ENCODE measurements around the gene ARSJ. TPM values are rescaled to one million over a fixed set of nuclear protein-coding genes. Genes with fewer than 3 reads are reported as not detected.

Gene ARSJ
- total RNA-seq, 2 donors from 2014 or later: 15.0 to 25.0 TPM

GRCh38 chr4:113962719-113963265 lies 16.7 kb downstream of the ARSJ start:
- ATAC-seq (ENCODE audit: insufficient number of reproducible peaks, low FRiP score, low read depth): no peak
- no peaks in the 10 kb centered on the region for H3K36me3 ChIP-seq
- peak overlapping the region; percentile 52 to 77 for H3K27ac ChIP-seq
- H3K27me3 ChIP-seq (replicated peaks; ENCODE audit: insufficient read depth): no peaks in the 10 kb centered on the region
- no peak for DNase-seq (ENCODE audit: low spot score)
- no peak overlapping the region for H3K4me3 ChIP-seq
- TF ChIP-seq CTCF (IDR thresholded peaks at IDR 0.05): no peak
- H3K4me1 ChIP-seq (ENCODE audit: control insufficient read depth in 1 of 2, low read depth in 2 of 2): peaks cover 13 to 53% of the 10 kb centered on the region in 2 donors
- no peaks in the 10 kb centered on the region for H3K9me3 ChIP-seq

DNA sequence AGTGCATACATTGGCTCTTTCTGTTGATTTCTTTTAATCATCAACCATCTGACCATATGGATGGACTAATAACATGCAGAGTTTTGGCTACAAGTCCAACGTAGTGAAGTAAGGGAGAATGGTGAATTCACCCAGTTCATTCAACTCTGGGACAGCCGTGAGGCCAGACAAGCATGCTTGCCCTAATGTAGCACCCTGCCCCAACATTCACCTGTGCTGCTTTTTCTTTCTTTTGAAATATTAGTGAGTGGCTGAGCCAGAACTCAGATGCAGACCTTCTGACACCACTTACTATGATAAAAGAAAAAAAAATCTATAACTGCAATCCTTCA lies 17.5 kb downstream of the ARSJ start:
- Histone ChIP-seq H3K9me3 (no peaks in the 10 kb centered on the region), H3K4me1 (ENCODE audit: control insufficient read depth in 1 of 2, low read depth in 2 of 2) (peaks cover 10 to 51% of the 10 kb centered on the region in 2 donors), H3K27me3 (replicated peaks; ENCODE audit: insufficient read depth) (no peaks in the 10 kb centered on the region), H3K36me3 (no peaks in the 10 kb centered on the region), H3K27ac (peak overlapping the region; percentile 61 to 77), H3K4me3 (no peak overlapping the region)
- no peak for ATAC-seq (ENCODE audit: insufficient number of reproducible peaks, low FRiP score, low read depth)
- no peak for TF ChIP-seq CTCF (IDR thresholded peaks at IDR 0.05)
- no peak for DNase-seq (ENCODE audit: low spot score)

GRCh38 chr4:113960684-113961321 lies 18.6 kb downstream of the ARSJ start:
- no peak for DNase-seq (ENCODE audit: low spot score)
- H3K27me3 ChIP-seq (replicated peaks; ENCODE audit: insufficient read depth): no peaks in the 10 kb centered on the region
- ATAC-seq (ENCODE audit: insufficient number of reproducible peaks, low FRiP score, low read depth): no peak
- no peak for TF ChIP-seq CTCF (IDR thresholded peaks at IDR 0.05)
- peak overlapping the region; percentile 61 to 77 for H3K27ac ChIP-seq
- peaks cover 10 to 45% of the 10 kb centered on the region in 2 donors for H3K4me1 ChIP-seq (ENCODE audit: control insufficient read depth in 1 of 2, low read depth in 2 of 2)
- no peaks in the 10 kb centered on the region for H3K36me3 ChIP-seq
- no peak overlapping the region for H3K4me3 ChIP-seq
- no peaks in the 10 kb centered on the region for H3K9me3 ChIP-seq

DNA sequence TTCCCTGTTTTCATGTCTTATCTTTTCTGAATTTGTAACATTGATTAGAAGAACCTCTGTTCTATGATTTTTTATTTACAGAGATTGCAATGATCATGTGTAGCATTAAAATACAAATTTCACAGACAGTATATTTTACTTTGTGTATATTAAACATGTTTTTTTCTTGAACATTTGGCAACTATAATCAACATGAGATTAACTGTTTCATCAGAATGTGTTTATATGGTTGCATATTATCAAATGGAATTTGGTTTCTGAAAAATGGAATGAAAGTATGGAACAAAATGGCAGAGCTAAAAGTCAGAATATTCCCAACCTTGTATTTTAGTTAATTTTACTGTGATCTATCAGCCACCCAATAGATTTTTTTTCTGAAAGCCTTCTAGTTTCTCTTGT lies 19.9 kb downstream of the ARSJ start:
- Histone ChIP-seq H3K4me3 (peak overlapping the region; percentile 65), H3K27ac (peak overlapping the region; percentile 68 to 77), H3K4me1 (ENCODE audit: control insufficient read depth in 1 of 2, low read depth in 2 of 2) (peaks cover 10 to 45% of the 10 kb centered on the region in 2 donors), H3K9me3 (no peaks in the 10 kb centered on the region), H3K36me3 (no peaks in the 10 kb centered on the region), H3K27me3 (replicated peaks; ENCODE audit: insufficient read depth) (no peaks in the 10 kb centered on the region)
- no peak for TF ChIP-seq CTCF (IDR thresholded peaks at IDR 0.05)
- ATAC-seq (ENCODE audit: insufficient number of reproducible peaks, low FRiP score, low read depth) (no peak), DNase-seq (ENCODE audit: low spot score) (no peak)

- Histone ChIP-seq H3K27me3 (replicated peaks; ENCODE audit: insufficient read depth) (no peaks in the 10 kb centered on the region), H3K4me3 (peak overlapping the region; percentile 65), H3K9me3 (no peaks in the 10 kb centered on the region), H3K4me1 (ENCODE audit: control insufficient read depth in 1 of 2, low read depth in 2 of 2) (peaks cover 10 to 45% of the 10 kb centered on the region in 2 donors), H3K27ac (peak overlapping the region; percentile 68 to 77), H3K36me3 (no peaks in the 10 kb centered on the region)
- no peak for TF ChIP-seq CTCF (IDR thresholded peaks at IDR 0.05)
- ATAC-seq (ENCODE audit: insufficient number of reproducible peaks, low FRiP score, low read depth) (peak; percentile 79), DNase-seq (ENCODE audit: low spot score) (no peak)
These were observed 20.5 kb downstream of the ARSJ start for GRCh38 chr4:113958766-113959538.
